HepG2 (cell line): ENCODE measurements around the gene KRT10. TPM values are rescaled to one million over a fixed set of nuclear protein-coding genes. Genes with fewer than 3 reads are reported as not detected.

Experiments used
- ATAC-seq: fragments of 200-7000 bp; cut with Tn5 transposase; 3 replicates; pipeline ENCODE4 v1.9.1; 2020; ENCODE audit warnings: mild to moderate bottlenecking, moderate library complexity
- BruUV-seq: library from RNA; stranded (reverse); fragments of 400-500 nt; replicated peaks from 2 replicates; lab custom pipeline; 2021; lab: Mats Ljungman, UMichigan
- CTCF ChIA-PET: fragments of 300-600 bp; formaldehyde crosslinking; extraction: SDS; loops from one replicate; lab custom pipeline; 2021; ENCODE audit warnings: low total read pairs, inconsistent platforms, low intra/inter-chr PET ratio; lab: Yijun Ruan, JAX
- POLR2A ChIA-PET: fragments of 350-600 bp; sonication (Branson Sonifier 250); formaldehyde crosslinking; loops from one replicate; lab custom pipeline; 2020; ENCODE audit warnings: antibody characterized with exemption, inconsistent platforms; lab: Yijun Ruan, JAX
- DNase-seq: peaks from one replicate; pipeline ENCODE4 v3.0.0-alpha.2; 2015; ENCODE audit warnings: low spot score
- FAIRE-seq: peaks from 3 replicates; lab custom pipeline; 2011; peaks lifted over from hg19 to GRCh38; lab: Jason Lieb, UNC
- H2AFZ ChIP-seq: one replicate; pipeline ENCODE4 v1.6.1; 2011; ENCODE audit warnings: low read length, inconsistent platforms
- H3K27ac ChIP-seq: fragments of 300-600 bp; 3 replicates; pipeline ENCODE4 v1.8.0; 2011; ENCODE audit warnings: mixed run types, mild to moderate bottlenecking, mixed read lengths, low read length, inconsistent platforms; ENCODE audit not compliant: insufficient read depth; ENCODE audit errors: extremely low read length
- H3K27me3 ChIP-seq, 2 experiments: fragments of 200-600 bp in 1 of 2; 2 replicates in 1 of 2; 3 replicates in 1 of 2; pipeline versions ENCODE4 v1.6.0 to v1.8.0; 2011; ENCODE audit warnings: low read length in 2 of 2, mild to moderate bottlenecking in 2 of 2, moderate library complexity in 2 of 2, inconsistent platforms in 1 of 2; ENCODE audit not compliant: insufficient read depth in 2 of 2, control insufficient read depth in 1 of 2
- H3K36me3 ChIP-seq, 2 experiments: fragments of 200-600 bp in 1 of 2; replicated peaks in 1 of 2; 2 replicates in 1 of 2; 3 replicates in 1 of 2; pipeline versions ENCODE4 v1.5.1 to v1.8.0; 2011; ENCODE audit warnings: low read length in 2 of 2, inconsistent platforms in 1 of 2; ENCODE audit not compliant: insufficient read depth in 2 of 2, control insufficient read depth in 1 of 2
- H3K4me1 ChIP-seq: 2 replicates; pipeline ENCODE4 v1.5.1; 2012; ENCODE audit warnings: low read length, inconsistent platforms; ENCODE audit not compliant: insufficient read depth
- H3K4me2 ChIP-seq: 2 replicates; pipeline ENCODE4 v1.6.0; 2011; ENCODE audit warnings: low read depth, low read length, inconsistent platforms
- H3K4me3 ChIP-seq, 3 experiments: fragments of 200-600 bp in 1 of 3; sonication (generic), shearing (Covaris generic) in 1 of 3; replicated peaks in 1 of 3; 2 replicates each; pipeline ENCODE4 v1.5.1; 2011 to 2016; ENCODE audit warnings: low read length in 3 of 3, inconsistent platforms in 2 of 3, low read depth in 2 of 3, mild to moderate bottlenecking in 2 of 3, control low read depth in 1 of 3, mixed read lengths in 1 of 3; ENCODE audit not compliant: insufficient read depth in 1 of 3
- H3K79me2 ChIP-seq: one replicate; pipeline ENCODE4 v1.6.1; 2011; ENCODE audit warnings: low read length, inconsistent platforms; ENCODE audit not compliant: insufficient read depth
- H3K9ac ChIP-seq: 2 replicates; pipeline ENCODE4 v1.6.0; 2011; ENCODE audit warnings: mild to moderate bottlenecking, low read depth, low read length, inconsistent platforms; ENCODE audit not compliant: insufficient read depth
- H3K9me3 ChIP-seq: 2 replicates; pipeline ENCODE4 v1.5.1; 2012; ENCODE audit warnings: mild to moderate bottlenecking, low read length
- H4K20me1 ChIP-seq: 2 replicates; pipeline ENCODE4 v1.6.0; 2011; ENCODE audit warnings: inconsistent platforms, mild to moderate bottlenecking, low read length, moderate library complexity; ENCODE audit not compliant: insufficient read depth
- CBX2 ChIP-seq, 2 experiments: fragments of 200-600 bp in 1 of 2; sonication (generic); formaldehyde crosslinking in 1 of 2; IDR thresholded peaks; 2 replicates each; pipeline versions ENCODE4 v1.7.0 to v1.8.1; 2018 to 2022; ENCODE audit warnings: low read depth in 2 of 2, low read length in 1 of 2, mild to moderate bottlenecking in 1 of 2, missing genetic modification reagents in 1 of 2
- CTCF ChIP-seq: sonication (generic); formaldehyde crosslinking; IDR thresholded peaks from 2 replicates; pipeline ENCODE4 v1.5.0; 2020; ENCODE audit warnings: mild to moderate bottlenecking, missing genetic modification reagents, moderate library complexity
- ETV5 ChIP-seq: IDR thresholded peaks from 2 replicates; pipeline ENCODE4 v1.6.1; 2018; ENCODE audit warnings: missing biosample characterization, missing genetic modification reagents, inconsistent platforms, borderline replicate concordance
- JUNB ChIP-seq: sonication (generic); formaldehyde crosslinking; IDR thresholded peaks from 2 replicates; pipeline ENCODE4 v1.8.0; 2022; ENCODE audit warnings: missing genetic modification reagents, mild to moderate bottlenecking, borderline replicate concordance
- MAX ChIP-seq: IDR thresholded peaks from 2 replicates; pipeline ENCODE4 v1.6.1; 2012; ENCODE audit warnings: inconsistent platforms
- MTF2 ChIP-seq: sonication (generic); formaldehyde crosslinking; IDR thresholded peaks from 2 replicates; pipeline ENCODE4 v1.5.0; 2020; ENCODE audit warnings: missing genetic modification reagents, borderline replicate concordance
- SOX13 ChIP-seq, 3 experiments: fragments of 450-650 bp in 1 of 3; sonication (generic) in 1 of 3; formaldehyde crosslinking in 1 of 3; IDR thresholded peaks in 2 of 3; conservative IDR thresholded peaks in 1 of 3; 2 replicates each; pipeline versions ENCODE4 v1.5.0 to v1.6.1; 2016 to 2020; ENCODE audit warnings: antibody characterized with exemption in 1 of 3, mild to moderate bottlenecking in 1 of 3, missing compliant biosample characterization in 1 of 3, missing genetic modification reagents in 1 of 3, moderate library complexity in 1 of 3
- TEAD3 ChIP-seq: optimal IDR thresholded peaks from 2 replicates; pipeline ENCODE3; 2016; ENCODE audit warnings: borderline replicate concordance
- UBTF ChIP-seq: sonication (generic); formaldehyde crosslinking; IDR thresholded peaks from 2 replicates; pipeline ENCODE4 v1.4.0; 2020; ENCODE audit warnings: mild to moderate bottlenecking, missing genetic modification reagents
- XRCC5 ChIP-seq: fragments of 200-400 bp; formaldehyde crosslinking; optimal IDR thresholded peaks from 2 replicates; pipeline ENCODE3; 2017; ENCODE audit warnings: mild to moderate bottlenecking, low read length
- ZNF496 ChIP-seq: sonication (generic); formaldehyde crosslinking; IDR thresholded peaks from 2 replicates; pipeline ENCODE4 v1.8.1; 2023; ENCODE audit warnings: mild to moderate bottlenecking, moderate library complexity, missing genetic modification reagents; ENCODE audit not compliant: insufficient replicate concordance
- WGBS: methylation state at CpG from one replicate; pipeline ENCODE4 v1.1.6; 2017; ENCODE audit warnings: low lambda C conversion rate; 5-methylcytosine and 5-hydroxymethylcytosine counted together
- in situ Hi-C: cut with HindIII; loops from 2 replicates; pipeline ENCODE4 v1.10.0; 2017; ENCODE audit warnings: low pct_unique_long_range_greater_than_20kb; ENCODE audit not compliant: extremely low pct_ligation_motif_present
- intact Hi-C: fragments of 100-400 bp; cut with micrococcal nuclease; formaldehyde crosslinking; loops from one replicate; pipeline ENCODE4 v1.10.0; 2022; ENCODE audit not compliant: unreplicated experiment
- polyA plus RNA-seq, 8 experiments: library from polyadenylated mRNA; depleted of rRNA in 3 of 8; stranded (reverse) in 7 of 8; unstranded in 1 of 8; fragments of >200 nt; fragmentation: Illumina TruSeq in 4 of 8; extraction: Trizol in 4 of 8; gene quantifications; 2 replicates each; pipeline versions ENCODE4 v1.2.1 to v1.2.3, GENCODE V29; 2011 to 2016; ENCODE audit warnings: low read depth in 4 of 8, missing spikeins in 1 of 8, mixed read lengths in 1 of 8; ENCODE audit not compliant: insufficient read depth in 1 of 8
- total RNA-seq, 5 experiments: library from RNA; depleted of rRNA; stranded (reverse); fragments of >200 nt; fragmentation: Illumina TruSeq; extraction: Trizol; gene quantifications; 2 replicates each; pipeline ENCODE4 v1.2.3, GENCODE V29; 2016; ENCODE audit warnings: low read depth in 1 of 5
- TF ChIP-seq, protein P1 (sequence below): IDR thresholded peaks from 2 replicates; pipeline ENCODE4 v1.6.1; 2016; ENCODE audit warnings: missing genetic modification reagents, missing compliant biosample characterization

KRT10 gene
- total and polyA plus RNA-seq, 2 of the 13 experiments (the other 11 are each of a cell fraction or from before 2014, with no cell fraction given), result 25.1 to 27.5 TPM

DNA sequence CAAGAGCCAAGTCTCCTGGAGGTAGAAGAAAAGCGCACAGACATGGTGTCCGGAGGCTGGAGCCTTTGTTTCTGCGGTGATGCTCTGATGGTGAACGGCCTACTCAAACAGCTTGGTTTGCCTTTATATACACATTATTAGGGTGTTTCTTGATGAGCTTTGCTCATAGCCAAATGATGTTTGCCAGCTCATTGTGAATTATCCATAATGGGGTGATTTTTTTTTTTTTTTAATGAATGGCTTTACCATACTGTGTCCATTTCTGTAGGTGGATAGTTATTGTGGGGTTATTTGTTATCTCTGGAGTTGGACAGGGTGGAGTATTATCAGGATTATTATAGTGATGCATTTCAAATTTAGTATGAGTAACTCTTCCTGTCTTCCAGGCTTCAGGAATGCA, 40.0 kb downstream of the KRT10 start, which contains the start of gene KRT27 (continued):
- no peak for TF ChIP-seq ZNF496 (CRISPR knock-in tag)

DNA sequence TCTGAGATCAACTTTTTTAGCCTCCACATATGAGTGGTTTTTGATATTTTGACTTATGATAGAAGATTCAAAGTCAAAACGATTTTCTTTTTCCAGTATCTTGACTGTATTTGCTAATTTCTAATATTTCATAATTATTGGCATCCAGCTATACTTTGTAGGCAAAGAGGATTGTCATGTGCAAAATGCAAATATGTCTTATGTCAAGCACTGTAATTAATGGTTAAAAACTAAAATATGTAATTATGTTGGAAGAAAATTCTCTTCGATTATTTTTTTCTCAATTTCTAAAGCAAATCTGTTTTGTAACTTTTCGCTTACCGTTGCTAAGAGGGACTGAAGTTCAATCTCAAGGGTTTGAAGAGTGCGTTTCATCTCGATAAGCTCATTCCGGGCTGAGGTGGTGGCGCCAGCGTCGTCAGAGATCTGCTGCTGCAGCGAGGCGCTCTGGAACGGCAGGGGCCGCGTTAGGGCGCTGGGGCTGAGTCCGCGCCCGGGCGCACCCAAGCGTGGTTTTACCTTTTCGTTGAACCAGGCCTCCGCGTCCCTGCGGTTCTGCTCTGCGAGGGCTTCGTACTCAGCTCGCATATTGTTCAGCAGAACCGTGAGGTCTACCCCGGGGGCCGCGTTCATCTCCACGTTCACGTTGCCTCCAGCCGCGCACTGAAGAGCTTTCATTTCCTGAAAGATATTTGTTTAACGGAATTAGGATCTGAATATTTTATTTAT, 43.1 kb downstream of the KRT10 start:
- no peaks in the 10 kb centered on the region for H3K36me3 ChIP-seq
- peak overlapping the region; percentile 65 for H3K4me2 ChIP-seq
- no peaks in the 10 kb centered on the region for H3K79me2 ChIP-seq
- no TSS peak for BruUV-seq
- H3K4me3 ChIP-seq, result peak overlapping the region in 2 of 3 experiments; percentile 28 to 60; a peak in 4 of 6 replicates
- POLR2A ChIA-PET, result no interaction called here
- 0 out of 2 replicates have a peak, but pooled peaks cover 8% of the 10 kb centered on the region for H3K4me1 ChIP-seq
- ATAC-seq (peak; percentile 92), DNase-seq (peak; percentile 18), FAIRE-seq (no peak)
- H4K20me1 ChIP-seq, result no peaks in the 10 kb centered on the region
- 5% methylated on average over 34 of the region's 37 CpGs for WGBS
- CTCF ChIA-PET, result no interaction called here
- no peak overlapping the region for H3K9ac ChIP-seq
- H3K9me3 ChIP-seq, result no peaks in the 10 kb centered on the region
- H3K27ac ChIP-seq, result no peak overlapping the region
- peaks cover 0 to 39% of the 10 kb centered on the region in 2 experiments; a peak in 3 of 5 replicates for H3K27me3 ChIP-seq
- intact Hi-C loops, result no loop called here
- in situ Hi-C loops, result no loop called here
- H2AFZ ChIP-seq, result no peak overlapping the region
- TF ChIP-seq MTF2 (CRISPR knock-in tag) (0 out of 2 replicates have a peak, but pooled peaks have one; percentile 63), SOX13 (IDR thresholded peaks at IDR 0.05) (peak; percentile 18; the same call in 1 of the 2 replicates), SOX13 (CRISPR knock-in tag; conservative IDR thresholded peaks at IDR 0.05 in 1 of 2, IDR thresholded peaks at IDR 0.05 in 1 of 2) (no peak), UBTF (CRISPR knock-in tag) (peak; percentile 89), ETV5 (CRISPR knock-in tag) (0 out of 2 replicates have a peak, but pooled peaks have one; percentile 14), TEAD3 (CRISPR knock-in tag) (peak; percentile 27), CBX2 (IDR thresholded peaks at IDR 0.05; ENCODE audit: low read depth, low read length) (peak; percentile 98), CBX2 (CRISPR knock-in tag; IDR thresholded peaks at IDR 0.05; ENCODE audit: low read depth) (peak; percentile 100), XRCC5 (peak; percentile 33), JUNB (CRISPR knock-in tag) (no peak), MAX (0 out of 2 replicates have a peak, but pooled peaks have one; percentile 13), CTCF (peak; percentile 35)
- TF ChIP-seq, protein P1, sequence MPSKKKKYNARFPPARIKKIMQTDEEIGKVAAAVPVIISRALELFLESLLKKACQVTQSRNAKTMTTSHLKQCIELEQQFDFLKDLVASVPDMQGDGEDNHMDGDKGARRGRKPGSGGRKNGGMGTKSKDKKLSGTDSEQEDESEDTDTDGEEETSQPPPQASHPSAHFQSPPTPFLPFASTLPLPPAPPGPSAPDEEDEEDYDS (CRISPR knock-in tag), result 0 out of 2 replicates have a peak, but pooled peaks have one; percentile 15
